DOHH2 (cell line): ENCODE measurements around the gene ITGA2.

Experiments
- CTCF ChIP-seq: fragments of 200-600 bp; sonication (generic); IDR thresholded peaks from one replicate; pipeline ENCODE4 v1.5.1; 2014; ENCODE audit warnings: antibody characterized with exemption, mild to moderate bottlenecking, low read depth, low read length; ENCODE audit not compliant: poor library complexity, severe bottlenecking
- EZH2phosphoT487 ChIP-seq: fragments of 200-600 bp; sonication (generic); IDR thresholded peaks from 2 replicates; pipeline ENCODE4 v1.6.1; 2017; ENCODE audit warnings: borderline replicate concordance, mild to moderate bottlenecking, antibody characterized with exemption, low read length, moderate library complexity, mixed read lengths

DNA sequence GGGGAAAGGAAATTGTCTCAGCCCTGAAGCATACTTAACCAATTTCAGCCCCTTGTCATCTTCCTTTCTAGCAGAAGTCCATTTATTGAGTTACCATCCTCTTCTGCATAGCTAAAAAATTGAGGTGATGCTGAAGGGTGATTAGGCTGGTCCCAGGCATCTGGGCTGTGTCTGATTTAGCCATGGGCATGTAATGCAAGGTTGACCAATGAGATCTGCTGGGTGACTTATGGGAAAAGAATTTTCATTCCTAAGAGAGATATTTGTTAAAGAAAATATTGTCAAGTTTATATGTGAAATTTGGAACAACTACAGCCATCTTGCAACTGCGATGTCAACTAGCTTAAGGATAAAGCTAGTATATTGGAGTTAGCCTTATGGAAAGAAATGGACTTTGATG lies 5.1 kb downstream of the ITGA2 start:
- TF ChIP-seq CTCF (no peak), EZH2phosphoT487 (no peak)
